Erythroblast (primary cell): Measurements from ENCODE around the gene SEMA3B.

Experiments
- GATA1 ChIP-seq: IDR thresholded peaks from 2 replicates; pipeline ENCODE4 v1.6.1; 2011; ENCODE audit warnings: low read depth, mild to moderate bottlenecking, control low read depth, low read length, moderate library complexity
- POLR2A ChIP-seq: IDR thresholded peaks from 2 replicates; pipeline ENCODE4 v1.6.1; 2011; ENCODE audit warnings: mild to moderate bottlenecking, low read length

- no peak for TF ChIP-seq POLR2A
- no peak for TF ChIP-seq GATA1
Measured at GRCh38 chr3:50229490-50229889, 39.5 kb upstream of the SEMA3B start.
